GM21825 (cell line): ENCODE measurements around the gene GPRC5D.

Experiments
- ATAC-seq: cut with Tn5 transposase; IDR thresholded peaks from one replicate; pipeline ENCODE4 v1.9.1; 2021; ENCODE audit warnings: mild to moderate bottlenecking, moderate library complexity; ENCODE audit not compliant: unreplicated experiment

Gene GPRC5D

DNA sequence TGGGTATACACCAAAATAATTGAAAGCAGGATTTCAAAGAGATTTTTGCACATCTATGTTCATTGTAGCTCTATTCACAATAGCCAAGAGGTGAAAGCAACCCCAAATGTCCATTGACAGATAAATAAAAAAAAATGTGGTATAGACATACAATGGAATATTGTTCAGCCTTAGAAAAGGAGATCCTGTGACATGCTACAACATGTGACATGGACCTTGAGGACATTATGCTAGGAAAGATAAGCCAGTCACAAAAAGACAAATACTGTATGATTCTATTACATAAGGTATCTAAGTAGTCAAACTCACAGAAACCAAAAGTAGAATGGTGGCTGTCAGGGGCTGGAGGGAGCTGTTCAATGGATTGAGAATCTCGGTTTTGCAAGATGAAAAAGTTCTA is 12.1 kb downstream of the GPRC5D start:
- ATAC-seq, result no peak

DNA sequence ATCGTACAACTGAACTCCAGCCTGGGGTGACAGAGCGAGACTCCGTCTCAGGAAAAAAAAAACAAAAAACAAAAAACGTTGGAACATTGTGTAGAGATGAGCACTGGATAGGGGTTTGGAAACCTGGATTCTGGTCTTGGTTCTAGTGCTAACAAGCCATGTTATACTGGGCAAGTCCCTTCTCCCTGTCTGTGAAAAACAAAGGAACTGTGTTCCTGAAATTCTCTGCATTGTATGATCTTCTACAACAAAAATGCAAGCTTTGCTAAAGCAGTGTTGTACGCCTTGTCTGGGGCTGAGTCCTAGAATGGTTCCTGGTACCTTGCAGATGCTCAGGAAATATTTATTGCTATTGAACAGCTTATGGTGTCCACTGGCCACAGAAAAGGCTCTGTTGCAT is 13.4 kb downstream of the GPRC5D start:
- no peak for ATAC-seq

DNA sequence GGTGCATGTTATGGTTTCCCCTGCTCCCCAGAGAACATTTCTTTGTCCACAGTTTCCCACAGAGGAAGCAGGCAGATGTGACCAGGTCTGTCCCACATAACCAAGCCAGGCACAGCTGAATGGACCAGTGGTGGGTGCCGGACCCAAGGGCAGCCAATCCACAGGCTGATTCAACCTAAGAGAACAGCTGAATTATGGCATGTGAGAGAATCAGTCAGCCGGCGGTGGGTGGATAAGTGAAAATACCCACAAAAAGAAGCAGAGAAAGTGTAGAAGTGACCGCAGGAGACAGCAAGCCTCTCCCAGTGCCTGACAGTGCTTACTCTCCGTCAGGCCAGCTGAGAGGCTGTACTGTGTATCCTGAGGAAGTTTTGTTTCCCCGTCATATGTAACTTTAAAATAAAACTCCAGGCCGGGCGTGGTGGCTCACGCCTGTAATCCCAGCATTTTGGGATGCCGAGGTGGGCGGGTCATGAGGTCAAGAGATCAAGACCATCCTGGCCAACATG is 14.9 kb downstream of the GPRC5D start:
- ATAC-seq, result no peak

DNA sequence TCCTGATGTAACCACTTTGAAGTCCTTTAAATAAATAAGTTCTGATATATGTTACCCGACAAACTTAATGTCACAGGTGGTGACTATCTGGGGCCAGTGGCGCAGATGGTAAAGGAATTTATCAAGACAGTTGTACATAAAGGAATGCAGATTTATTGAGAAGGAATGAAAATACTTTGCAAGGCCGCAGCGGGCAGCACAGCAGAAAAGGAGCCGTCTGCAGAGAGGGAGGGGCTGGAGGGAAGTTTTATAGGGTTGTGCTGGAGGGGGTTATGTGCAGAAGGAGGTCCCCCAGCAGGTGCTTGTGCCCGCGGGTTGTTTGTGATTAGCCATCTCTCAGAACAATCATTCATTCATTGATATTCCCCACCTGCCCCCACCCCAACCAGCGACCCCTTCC is 17.4 kb downstream of the GPRC5D start:
- ATAC-seq, result no peak

DNA sequence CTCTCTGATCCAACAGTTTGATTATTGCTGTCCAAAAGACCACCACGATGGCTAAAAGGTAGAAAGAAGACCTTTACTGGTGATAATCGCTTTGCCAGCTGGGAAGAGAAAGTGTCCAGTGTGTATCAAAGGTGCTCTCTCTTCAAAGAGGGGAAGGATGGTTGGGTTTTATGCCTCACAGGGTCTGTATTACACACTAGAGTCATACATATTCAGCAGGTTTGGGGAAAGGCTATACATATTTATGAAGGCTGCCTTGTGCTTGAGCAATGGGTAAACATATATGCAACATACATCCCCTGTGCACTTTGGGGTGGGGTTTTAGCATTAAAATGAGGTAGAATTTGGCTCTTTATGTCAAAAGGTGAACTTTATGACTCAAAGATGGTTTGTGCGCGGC is 18.2 kb downstream of the GPRC5D start:
- no peak for ATAC-seq

DNA sequence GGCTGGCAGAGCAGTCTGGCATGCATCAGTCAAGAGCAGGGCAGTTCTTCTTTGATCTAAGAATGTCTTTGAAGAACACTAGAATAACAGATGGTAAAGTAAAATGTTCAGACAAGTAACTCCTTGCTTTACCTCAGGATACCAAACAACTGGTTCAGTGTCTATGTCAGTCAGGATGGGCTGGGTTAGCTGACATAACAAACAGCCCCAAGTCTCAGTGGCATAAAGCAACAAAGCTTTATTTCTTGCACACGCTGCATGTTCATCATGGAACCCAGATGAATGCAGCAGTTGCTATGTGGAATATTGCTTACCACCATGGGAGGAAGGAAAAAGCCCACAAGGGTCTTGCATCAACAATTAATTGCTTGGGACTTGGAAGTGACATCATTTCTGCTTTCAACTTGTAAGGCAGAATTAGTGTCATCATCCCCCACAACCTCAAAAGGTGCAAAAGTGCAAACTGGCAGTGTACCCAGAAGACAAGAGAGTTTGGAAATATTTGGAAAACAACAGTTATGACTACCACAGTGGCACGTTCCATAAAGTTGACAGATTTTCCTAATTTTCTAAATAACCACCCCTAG is 21.2 kb downstream of the GPRC5D start:
- no peak for ATAC-seq

DNA sequence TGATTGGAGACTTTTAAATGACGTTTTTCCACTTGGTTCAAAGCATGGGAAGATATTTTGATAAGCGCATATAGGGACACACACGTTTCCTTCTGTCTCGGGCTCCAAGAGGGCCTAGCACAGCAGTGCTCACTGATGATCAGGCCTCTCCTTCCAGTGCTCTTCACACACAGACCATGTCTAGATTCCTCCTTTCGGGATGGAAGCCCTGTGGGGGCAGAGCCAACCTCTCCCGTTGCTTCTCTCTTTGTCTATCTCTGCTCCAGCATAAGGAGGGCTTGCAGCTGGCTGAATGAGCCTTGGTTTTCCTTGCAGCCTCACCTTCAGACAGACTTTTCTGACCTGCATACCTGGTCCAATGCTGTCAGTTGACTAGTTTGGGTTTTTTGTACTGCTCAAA is 22.3 kb downstream of the GPRC5D start:
- no peak for ATAC-seq

DNA sequence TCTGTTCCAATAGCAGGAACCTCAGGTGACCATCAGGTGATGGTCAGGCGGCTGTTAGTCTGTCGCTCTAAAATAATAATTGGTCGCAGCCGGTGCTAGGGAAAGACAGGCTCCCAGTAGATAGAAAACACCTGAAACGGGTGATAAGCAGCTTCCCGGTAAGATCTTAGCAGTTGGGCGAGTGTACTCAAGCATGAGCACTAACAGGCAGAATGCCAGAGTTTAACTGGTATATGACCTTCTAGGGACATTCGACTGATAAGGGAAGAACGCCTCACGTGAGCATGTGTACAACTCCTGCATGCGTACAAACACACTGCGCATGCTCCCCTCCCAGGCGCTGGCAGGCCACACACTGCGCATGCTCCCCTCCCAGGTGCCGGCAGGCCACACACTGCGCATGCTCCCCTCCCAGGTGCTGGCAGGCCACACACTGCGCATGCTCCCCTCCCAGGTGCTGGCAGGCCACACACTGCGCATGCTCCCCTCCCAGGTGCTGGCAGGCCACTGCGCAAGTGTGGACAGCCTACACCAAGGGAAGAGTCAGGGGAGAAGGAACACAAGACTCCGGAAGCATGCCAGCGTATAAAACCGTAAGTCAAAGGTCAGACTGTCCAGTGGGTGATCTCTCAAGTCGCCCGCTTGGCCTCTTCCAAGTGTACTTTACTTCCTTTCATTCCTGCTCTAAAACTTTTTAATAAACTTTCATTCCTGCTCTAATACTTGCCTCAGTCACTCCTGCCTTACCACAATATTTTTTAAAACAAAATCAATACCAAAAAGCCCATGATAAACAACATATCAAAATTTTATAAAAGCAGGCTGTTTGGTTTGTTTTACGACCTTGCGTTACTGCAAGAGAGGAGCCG is 24.5 kb downstream of the GPRC5D start:
- ATAC-seq, result no peak

DNA sequence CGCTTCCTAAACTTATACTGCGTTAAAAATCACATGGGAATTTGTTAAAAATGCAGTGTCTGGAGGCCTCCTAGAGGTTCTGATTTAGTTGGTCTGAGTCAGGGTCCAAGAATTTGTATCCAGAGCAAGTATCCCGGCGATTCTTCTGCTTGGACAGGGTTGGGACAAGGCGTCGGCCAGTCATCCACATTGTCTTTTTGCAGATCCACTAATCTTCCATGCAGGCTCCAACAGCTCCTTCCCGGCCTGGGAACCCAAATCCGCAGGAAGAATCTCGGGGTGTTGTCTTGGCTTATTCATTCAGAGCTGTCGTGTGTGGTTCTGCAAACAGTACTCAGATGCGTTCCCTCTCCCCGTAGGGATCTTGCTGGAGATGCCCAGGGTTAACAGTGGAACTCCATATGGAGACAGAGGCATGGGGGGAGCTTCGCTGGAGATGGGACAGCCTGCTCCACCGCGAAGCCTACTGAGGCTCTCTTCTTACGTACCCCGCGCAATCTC is 25.3 kb downstream of the GPRC5D start:
- ATAC-seq, result no peak

DNA sequence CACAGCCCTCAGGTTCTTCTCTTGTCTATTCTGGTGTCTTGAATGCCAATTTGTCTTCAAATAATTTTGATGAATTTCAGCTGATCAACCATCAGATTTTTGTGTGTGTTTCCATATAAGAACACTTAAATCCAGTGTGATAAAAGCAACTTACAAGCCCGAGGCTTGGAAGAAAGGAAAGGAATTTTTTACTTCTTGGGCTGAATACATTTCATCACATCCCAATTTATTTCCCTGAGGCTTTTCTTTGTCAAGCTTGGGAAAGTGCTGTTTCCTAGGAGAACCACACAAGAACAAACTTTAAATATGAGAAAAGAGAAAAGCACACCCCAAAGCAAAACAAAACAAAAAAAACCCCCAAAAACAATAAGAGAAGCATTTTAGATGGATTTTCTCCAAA is 26.6 kb downstream of the GPRC5D start:
- no peak for ATAC-seq

DNA sequence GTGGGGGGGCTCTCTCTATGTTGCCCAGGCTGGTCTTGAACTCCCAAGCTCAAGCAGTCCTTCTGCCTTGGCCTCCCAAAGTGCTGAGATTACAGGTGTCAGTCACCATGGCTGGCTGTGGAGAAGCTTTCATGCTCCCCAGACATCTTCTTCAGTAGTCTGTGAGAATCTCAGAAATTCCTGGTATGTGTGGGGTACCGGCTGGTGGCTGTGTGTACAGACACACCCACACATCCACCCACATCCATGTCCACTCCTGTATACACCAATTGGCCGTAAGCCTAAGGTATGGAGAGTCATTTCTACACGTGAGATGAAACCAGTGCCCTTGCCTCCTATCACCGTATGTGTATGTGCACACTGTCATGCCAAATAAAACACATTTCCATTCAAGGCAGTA is 27.8 kb downstream of the GPRC5D start:
- ATAC-seq, result no peak

DNA sequence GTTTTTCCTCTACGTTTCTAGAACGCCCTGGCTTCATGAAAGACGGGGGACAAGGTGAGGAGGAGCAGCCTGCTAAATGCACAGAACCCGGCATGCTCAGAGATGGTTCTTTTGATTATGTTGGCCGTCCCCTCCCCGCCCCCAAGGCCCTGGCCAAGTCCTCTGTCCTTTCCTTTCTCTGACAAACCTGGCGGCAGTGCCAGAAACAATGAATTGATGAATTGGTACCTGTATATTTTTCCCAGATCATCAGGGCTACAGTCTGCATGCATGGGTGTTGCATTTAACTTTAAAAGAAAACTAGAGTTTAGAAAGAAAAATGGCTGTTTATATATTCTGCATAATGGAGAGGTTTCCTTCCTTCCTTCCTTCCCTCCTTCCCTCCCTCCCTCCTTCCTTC is 29.0 kb downstream of the GPRC5D start:
- no peak for ATAC-seq

DNA sequence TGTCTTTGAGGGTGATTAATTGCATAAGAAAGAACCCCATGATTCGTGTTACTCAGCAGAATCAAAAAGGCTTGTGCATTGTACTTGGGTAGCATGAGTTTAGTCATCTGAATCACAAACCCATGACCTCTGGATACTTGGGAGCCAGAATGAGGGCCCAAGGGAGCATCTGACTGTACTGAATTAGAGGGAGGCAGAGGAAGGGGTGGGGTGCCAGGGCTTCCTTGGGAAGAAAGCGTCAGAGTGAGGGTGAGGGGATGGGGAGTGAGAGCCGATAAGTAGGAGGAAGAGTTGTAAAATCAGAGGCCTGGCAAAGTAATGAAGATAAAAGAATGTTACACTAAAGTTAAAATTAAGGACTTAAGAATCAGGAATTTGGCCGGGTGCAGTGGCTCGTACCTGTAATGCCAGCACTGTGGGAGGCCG is 29.8 kb downstream of the GPRC5D start:
- ATAC-seq, result no peak

DNA sequence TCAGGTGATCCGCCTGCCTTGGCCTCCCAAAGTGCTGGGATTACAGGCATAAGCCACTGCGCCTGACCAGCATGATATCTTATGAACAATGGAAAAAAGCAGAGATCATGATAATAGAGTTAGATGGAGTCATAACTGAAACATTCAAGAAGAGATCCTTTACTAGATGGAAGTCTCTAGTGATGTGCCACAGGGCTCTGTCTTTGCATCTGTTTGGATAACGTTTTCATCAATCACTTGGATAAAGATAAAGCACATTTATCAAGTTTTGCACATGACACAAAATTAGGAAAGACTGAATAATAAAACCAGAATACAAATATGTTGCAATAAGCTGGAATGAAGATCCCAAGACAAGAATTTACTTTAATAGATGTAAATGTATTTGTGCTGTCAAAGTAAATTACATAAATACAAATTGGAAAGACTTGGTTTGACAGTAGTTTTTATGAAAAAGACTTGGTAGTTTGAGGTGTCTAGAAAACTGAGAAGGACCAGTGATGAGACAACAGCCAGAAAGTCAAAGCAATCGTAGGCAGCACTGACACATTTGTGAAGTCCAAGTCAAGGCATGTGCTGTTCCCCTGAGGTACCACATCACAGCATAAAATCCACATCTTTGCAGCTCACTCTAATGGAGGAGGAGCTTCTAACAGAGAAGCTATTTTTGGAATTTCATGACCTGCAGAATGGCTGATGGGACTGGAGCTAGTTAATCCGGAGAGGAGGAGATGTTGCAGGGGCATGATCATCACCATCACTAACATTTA is 32.1 kb downstream of the GPRC5D start:
- no peak for ATAC-seq

DNA sequence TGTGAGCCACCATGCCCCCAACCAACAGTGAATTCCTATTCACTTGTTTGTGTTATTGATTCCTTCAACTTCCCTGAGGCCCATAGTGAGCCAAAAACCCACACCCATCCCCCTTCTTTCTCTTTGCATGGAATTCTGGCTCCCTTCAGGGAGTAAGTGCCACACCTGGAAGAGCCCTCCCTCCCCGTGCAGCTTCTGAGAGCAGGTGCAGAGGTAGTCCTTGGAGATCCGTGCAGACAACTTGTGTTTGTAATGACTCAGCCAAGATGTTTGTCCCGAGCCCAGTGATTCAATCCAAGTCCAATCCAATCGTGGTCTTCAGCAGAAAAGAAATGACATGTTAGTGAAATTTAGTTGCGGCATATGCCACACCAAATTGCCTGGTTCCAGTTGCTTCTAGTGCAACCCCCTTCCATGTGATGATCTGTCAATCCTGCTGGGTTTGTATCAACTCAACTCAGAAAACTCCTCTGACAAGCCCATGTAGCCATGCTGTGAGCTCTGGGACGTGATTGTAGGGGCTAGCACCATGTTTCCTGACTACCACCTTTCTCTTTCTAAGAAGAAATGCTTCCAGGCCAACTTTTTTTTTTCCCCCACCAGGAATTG is 33.1 kb downstream of the GPRC5D start:
- ATAC-seq, result no peak

DNA sequence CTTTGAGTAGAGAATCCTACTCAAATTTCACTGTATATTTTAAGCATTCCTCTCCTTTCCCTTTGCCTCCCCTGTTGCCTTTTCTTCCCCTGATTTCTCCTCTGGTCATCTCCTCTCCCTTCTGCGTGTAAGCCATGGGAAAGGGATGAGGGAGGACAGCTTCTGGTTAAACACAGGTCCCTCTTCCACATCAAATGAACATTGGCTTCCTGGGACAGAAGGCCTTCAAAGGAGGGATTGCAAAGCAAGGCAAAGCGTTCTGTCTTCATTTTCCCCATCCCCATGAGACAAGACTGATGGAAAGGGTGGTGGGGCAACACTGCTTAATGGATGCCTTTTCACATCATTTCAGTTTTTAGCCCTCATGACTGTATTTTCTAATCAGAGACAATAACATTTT is 34.5 kb downstream of the GPRC5D start:
- ATAC-seq, result no peak

DNA sequence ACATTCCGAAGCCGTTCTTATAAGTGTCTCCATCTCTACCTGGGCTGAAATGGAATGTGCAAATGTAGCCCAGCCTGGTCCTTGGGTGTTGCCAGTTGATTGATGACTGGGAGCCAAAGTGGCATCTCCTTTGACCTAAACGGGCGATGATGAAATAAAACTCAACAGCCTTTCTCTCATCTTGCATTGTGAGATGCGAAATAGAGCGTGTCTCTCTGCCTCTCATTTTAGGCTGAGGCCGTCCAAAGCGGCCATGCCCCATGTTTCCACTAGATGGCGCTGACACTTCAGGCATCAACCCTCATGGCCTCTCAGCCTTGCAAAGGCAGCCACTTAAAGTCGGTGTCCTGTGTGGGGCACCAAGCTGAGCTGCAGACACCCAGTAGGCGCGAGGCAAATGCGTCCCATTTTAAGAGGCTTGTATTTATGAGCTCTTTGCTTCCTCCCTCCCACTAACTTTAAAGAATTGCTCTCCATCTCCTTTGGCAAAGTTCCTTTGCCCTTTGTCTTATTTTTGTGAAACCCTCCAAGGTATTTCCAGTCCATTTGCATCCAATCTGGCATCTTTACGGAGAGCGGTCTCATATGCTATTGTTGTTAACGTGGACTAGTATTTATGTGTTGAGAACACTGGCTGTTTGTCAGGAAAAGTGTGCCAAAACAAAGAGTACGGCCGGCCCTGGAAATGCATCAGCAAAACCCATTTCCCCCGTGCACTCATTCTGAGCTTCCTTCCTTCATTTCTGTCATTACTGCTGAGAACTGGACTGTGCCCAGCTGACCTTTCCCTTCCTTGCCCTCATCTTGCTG is 35.6 kb downstream of the GPRC5D start:
- no peak for ATAC-seq

DNA sequence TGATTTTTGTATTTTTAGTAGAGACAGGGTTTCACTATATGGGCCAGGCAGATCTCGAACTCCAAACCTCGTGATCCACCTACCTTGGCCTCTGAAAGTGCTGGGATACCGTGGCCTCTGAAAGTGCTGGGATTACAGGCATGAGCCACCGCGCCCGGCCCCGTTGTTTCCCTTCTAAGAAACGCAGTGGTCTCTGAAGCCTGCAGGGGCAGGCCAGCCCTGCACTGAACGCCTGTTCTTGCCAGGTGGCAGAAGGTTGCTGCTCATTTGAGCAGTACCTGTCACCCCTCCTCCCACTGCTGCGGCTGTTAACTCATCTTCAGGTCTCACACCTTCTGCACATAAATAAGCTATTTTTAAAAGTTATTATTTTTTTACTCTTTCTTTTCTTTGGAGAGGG is 36.3 kb downstream of the GPRC5D start:
- ATAC-seq, result no peak

DNA sequence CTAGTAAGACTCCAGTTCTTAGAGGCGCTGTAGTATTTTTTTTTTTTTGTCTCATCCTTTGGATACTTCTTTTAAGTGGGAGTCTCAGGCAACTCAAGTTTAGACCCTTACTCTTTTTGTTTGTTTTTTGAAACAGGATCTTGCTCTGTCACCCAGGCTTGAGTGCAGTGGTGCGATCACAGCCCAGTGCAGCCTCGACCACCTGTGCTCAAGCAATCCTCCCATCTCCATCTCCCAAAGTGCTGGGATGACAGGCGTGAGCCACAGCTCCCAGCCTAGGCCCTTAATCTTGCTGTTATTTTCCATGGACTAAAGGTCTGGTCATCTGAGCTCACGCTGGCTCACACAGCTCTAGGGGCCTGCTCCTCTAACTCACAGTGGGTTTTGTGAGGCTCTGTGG is 39.3 kb downstream of the GPRC5D start:
- no peak for ATAC-seq

DNA sequence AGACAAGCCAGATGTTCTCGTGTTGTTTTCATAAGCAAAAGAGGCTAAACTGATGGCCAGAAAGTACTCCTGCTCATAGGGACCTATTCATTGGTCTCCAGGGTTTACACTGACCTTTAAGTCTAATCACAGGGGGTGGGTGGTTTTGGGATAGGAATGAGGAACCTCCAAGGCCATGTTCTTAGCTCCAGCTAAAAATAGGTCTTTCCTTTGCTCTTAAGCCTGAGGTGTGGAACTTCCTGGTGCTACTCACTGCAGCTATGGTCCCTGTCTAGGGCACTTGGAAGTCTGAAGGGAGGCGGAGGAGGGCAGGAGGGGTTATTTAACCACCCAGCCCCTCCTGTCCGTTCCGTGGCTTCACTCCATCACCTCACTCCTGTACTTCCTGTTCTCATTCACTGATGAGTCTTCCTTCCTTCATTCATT is 42.0 kb downstream of the GPRC5D start:
- ATAC-seq, result no peak
